Left lung (tissue), 10 donors: Measurements from ENCODE around the gene TSPAN9. TPM values are rescaled to one million over a fixed set of nuclear protein-coding genes. Genes with fewer than 3 reads are reported as not detected.

Experiments used
- ATAC-seq: fragments of 200-7000 bp; cut with Tn5 transposase; one replicate; pipeline ENCODE4 v1.9.1; 2020; ENCODE audit warnings: moderate library complexity
- DNase-seq, 4 donors: peaks; one replicate each; pipeline ENCODE4 v3.0.0-alpha.2; 2013 to 2020
- H3K27ac ChIP-seq, 2 donors: fragments of 200-600 bp; sonication (generic) in 1 of 2; one replicate each; pipeline versions ENCODE4 v1.5.0 to v1.8.0; 2020 to 2021
- H3K27me3 ChIP-seq, 2 donors: fragments of 200-600 bp; sonication (generic) in 1 of 2; one replicate each; pipeline versions ENCODE4 v1.5.0 to v1.8.0; 2020 to 2021
- H3K36me3 ChIP-seq, 2 donors: fragments of 200-600 bp; sonication (generic) in 1 of 2; one replicate each; pipeline versions ENCODE4 v1.5.0 to v1.8.0; 2020 to 2021
- H3K4me1 ChIP-seq, 2 donors: fragments of 200-600 bp; one replicate each; pipeline ENCODE4 v1.8.0; 2021
- H3K4me3 ChIP-seq, 2 donors: fragments of 200-600 bp; sonication (generic) in 1 of 2; one replicate each; pipeline versions ENCODE4 v1.5.0 to v1.8.0; 2020 to 2021; ENCODE audit warnings: mild to moderate bottlenecking in 1 of 2
- H3K9me3 ChIP-seq, 2 donors: fragments of 200-600 bp; sonication (generic) in 1 of 2; one replicate each; pipeline versions ENCODE4 v1.5.0 to v1.8.0; 2020 to 2021
- CTCF ChIP-seq, 2 donors: fragments of 200-600 bp; sonication (generic) in 1 of 2; IDR thresholded peaks; one replicate each; pipeline versions ENCODE4 v1.5.0 to v1.8.0; 2021; ENCODE audit warnings: antibody characterized with exemption in 2 of 2
- intact Hi-C, 2 donors: fragments of 100-400 bp; cut with DNase I; formaldehyde crosslinking; loops; one replicate each; pipeline versions ENCODE4 v1.11.2 to v1.14.2; 2022
- polyA plus RNA-seq, 6 donors: library from polyadenylated mRNA; unstranded; fragments of 120-200 nt; gene quantifications; one replicate each; pipeline ENCODE4 v1.2.1, GENCODE V29; 2013; ENCODE audit not compliant: insufficient read length in 6 of 6
- total RNA-seq, 2 donors: library from RNA; stranded (reverse); fragmentation: NEBNext Ultra II Directional; extraction: Animal tissue kit (Norgen Biotek cat#: 25700); gene quantifications; one replicate each; pipeline ENCODE4 v1.2.1, GENCODE V29; 2021
- donor health status: DM: no; HTN: yes; CAD: no.
- donor health status: DM: no; HTN: no; CAD: no.

The TSPAN9 gene
- total and polyA plus RNA-seq, 8 donors, result 35.6 to 98.6 (median 81.3) TPM

- ATAC-seq, result peak; percentile 80
Measured at GRCh38 chr12:3236345-3237187, 159.4 kb downstream of the TSPAN9 start.

DNA sequence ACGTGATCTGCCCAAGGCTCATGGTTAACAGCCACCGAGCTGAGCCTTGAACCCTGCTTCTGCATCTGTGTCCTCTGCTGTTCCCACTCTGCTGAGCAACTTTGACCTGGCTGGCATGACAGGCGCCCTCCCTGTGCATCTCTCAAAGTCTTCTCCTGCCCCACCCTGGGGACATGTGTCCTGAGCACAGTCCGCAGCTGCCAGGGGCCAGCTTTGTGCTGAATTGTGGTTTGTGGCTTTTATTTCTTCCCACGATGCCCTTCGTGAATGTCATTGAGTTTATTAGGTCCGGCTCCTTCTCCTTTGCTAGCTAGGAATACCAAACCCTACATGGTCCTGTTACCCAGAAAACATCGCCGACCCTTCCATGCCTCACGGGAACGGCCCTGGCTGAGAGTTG, 161.0 kb downstream of the TSPAN9 start:
- no peak for ATAC-seq
- no peaks in the 10 kb centered on the region for H3K4me1 ChIP-seq

More at GRCh38 chr12:3236345-3237187, 159.4 kb downstream of the TSPAN9 start:
- DNase-seq, result peak in 1 of 4 donors; percentile 5
- Histone ChIP-seq H3K27me3 (no peaks in the 10 kb centered on the region), H3K4me3 (no peak overlapping the region), H3K4me1 (no peaks in the 10 kb centered on the region), H3K27ac (no peak overlapping the region), H3K9me3 (no peaks in the 10 kb centered on the region), H3K36me3 (no peaks in the 10 kb centered on the region)
- intact Hi-C loops, result no loop called here
- TF ChIP-seq CTCF (IDR thresholded peaks at IDR 0.05), result no peak

GRCh38 chr12:3241621-3242020, 164.4 kb downstream of the TSPAN9 start:
- no peak for TF ChIP-seq CTCF (IDR thresholded peaks at IDR 0.05)
- Histone ChIP-seq H3K4me3 (no peak overlapping the region), H3K27ac (no peak overlapping the region), H3K9me3 (no peaks in the 10 kb centered on the region), H3K4me1 (no peaks in the 10 kb centered on the region), H3K27me3 (no peaks in the 10 kb centered on the region), H3K36me3 (no peaks in the 10 kb centered on the region)
- intact Hi-C loops, result no loop called here
- DNase-seq, result no peak
- ATAC-seq, result no peak

More for the DNA sequence above, 161.0 kb downstream of the TSPAN9 start:
- Histone ChIP-seq H3K4me3 (no peak overlapping the region), H3K9me3 (no peaks in the 10 kb centered on the region), H3K27ac (no peak overlapping the region), H3K27me3 (no peaks in the 10 kb centered on the region), H3K36me3 (no peaks in the 10 kb centered on the region)
- intact Hi-C loops, result no loop called here
- peak in 1 of 4 donors; percentile 26 for DNase-seq
- TF ChIP-seq CTCF (IDR thresholded peaks at IDR 0.05), result no peak

GRCh38 chr12:3242199-3242863, 165.2 kb downstream of the TSPAN9 start:
- Histone ChIP-seq H3K27ac (no peak overlapping the region), H3K27me3 (no peaks in the 10 kb centered on the region), H3K36me3 (no peaks in the 10 kb centered on the region), H3K4me1 (no peaks in the 10 kb centered on the region), H3K9me3 (no peaks in the 10 kb centered on the region), H3K4me3 (no peak overlapping the region)
- TF ChIP-seq CTCF (IDR thresholded peaks at IDR 0.05), result no peak
- no peak for DNase-seq
- peak; percentile 18 for ATAC-seq
- intact Hi-C loops, result no loop called here

DNA sequence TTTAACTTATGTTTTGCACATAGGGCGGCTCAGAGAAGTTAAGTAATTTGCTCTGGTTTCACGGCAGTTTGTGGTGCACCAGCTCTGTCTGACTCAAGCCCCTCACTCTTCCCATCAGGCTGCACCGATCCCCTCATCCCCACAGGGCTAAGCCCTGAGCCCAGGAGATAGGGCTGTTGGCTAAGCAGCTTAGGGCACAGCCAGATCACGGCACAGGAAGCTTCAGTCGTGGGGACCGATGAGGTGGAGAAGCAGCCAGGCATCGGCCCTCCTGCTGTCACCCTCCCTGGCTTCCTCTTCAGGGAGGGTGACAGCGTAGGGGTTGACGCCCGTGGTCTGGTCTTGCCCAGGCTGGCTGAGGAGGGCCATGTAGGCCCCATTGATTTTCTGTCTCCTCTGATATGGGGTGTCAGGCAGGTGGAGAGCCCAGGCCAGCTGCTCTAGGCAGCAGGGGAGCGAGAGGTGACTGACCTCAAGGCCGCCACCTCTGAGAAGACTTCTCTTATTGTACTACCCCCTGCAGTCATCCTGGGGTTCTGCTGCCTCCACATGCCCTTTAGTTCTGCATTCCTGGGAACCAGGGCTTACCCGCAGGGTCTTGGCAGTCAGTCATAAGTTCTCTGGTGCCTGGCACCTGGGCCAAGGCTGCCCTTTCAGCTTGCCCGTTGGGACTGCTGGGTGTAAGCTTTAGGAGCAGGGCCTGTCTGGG, 166.4 kb downstream of the TSPAN9 start:
- no peaks in the 10 kb centered on the region for H3K36me3 ChIP-seq
- ATAC-seq, result no peak
- intact Hi-C loops, result no loop called here
- TF ChIP-seq CTCF (IDR thresholded peaks at IDR 0.05), result no peak
- DNase-seq, result no peak
- peaks cover 0 to 3% of the 10 kb centered on the region in 2 donors for H3K4me1 ChIP-seq
- no peak overlapping the region for H3K4me3 ChIP-seq
- no peaks in the 10 kb centered on the region for H3K27me3 ChIP-seq
- no peak overlapping the region for H3K27ac ChIP-seq
- H3K9me3 ChIP-seq, result no peaks in the 10 kb centered on the region
